A549 (cell line): ENCODE measurements around the gene HTRA3.

Experiments
- JUN ChIP-seq, 2 experiments: fragments of >200 bp; sonication (Bioruptor Twin); formaldehyde crosslinking; IDR thresholded peaks; 2 replicates in 1 of 2; 3 replicates in 1 of 2; pipeline ENCODE4 v1.6.1; 2016 to 2017
- TF ChIP-seq, protein P1 (sequence below): fragments of >200 bp; sonication (Bioruptor Twin); formaldehyde crosslinking; IDR thresholded peaks from 3 replicates; pipeline ENCODE4 v1.5.1; 2016

DNA sequence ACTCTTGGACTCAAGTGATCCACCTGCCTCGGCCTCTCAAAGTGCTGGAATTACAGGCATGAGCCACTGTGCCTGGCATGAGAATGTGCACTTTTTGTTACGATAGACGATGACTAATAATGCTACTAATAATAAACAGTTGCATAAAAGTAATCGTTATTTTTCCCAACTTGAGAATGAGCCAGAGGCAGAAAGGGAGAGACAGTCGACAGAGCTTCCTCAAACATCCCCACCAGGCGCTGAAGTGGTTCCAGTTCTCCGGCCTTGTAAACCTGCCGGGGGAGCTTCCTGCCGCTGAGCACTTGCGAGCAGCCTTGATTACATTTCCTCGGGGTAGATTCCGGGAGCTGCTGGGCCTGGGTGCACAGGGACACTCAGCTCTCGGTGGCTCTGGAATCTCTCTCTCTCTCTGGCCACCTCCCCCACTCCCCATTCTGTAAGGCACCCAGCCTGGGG lies 8.9 kb upstream of the HTRA3 start:
- TF ChIP-seq, protein P1, sequence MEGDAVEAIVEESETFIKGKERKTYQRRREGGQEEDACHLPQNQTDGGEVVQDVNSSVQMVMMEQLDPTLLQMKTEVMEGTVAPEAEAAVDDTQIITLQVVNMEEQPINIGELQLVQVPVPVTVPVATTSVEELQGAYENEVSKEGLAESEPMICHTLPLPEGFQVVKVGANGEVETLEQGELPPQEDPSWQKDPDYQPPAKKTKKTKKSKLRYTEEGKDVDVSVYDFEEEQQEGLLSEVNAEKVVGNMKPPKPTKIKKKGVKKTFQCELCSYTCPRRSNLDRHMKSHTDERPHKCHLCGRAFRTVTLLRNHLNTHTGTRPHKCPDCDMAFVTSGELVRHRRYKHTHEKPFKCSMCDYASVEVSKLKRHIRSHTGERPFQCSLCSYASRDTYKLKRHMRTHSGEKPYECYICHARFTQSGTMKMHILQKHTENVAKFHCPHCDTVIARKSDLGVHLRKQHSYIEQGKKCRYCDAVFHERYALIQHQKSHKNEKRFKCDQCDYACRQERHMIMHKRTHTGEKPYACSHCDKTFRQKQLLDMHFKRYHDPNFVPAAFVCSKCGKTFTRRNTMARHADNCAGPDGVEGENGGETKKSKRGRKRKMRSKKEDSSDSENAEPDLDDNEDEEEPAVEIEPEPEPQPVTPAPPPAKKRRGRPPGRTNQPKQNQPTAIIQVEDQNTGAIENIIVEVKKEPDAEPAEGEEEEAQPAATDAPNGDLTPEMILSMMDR: no peak
- no peak for TF ChIP-seq JUN (IDR thresholded peaks at IDR 0.05)
